GM18870 (cell line): Measurements from ENCODE around the gene PRSS38.

Experiments used
- ATAC-seq: cut with Tn5 transposase; IDR thresholded peaks from one replicate; pipeline ENCODE4 v1.9.1; 2021; ENCODE audit warnings: moderate library complexity; ENCODE audit not compliant: unreplicated experiment

PRSS38 gene

DNA sequence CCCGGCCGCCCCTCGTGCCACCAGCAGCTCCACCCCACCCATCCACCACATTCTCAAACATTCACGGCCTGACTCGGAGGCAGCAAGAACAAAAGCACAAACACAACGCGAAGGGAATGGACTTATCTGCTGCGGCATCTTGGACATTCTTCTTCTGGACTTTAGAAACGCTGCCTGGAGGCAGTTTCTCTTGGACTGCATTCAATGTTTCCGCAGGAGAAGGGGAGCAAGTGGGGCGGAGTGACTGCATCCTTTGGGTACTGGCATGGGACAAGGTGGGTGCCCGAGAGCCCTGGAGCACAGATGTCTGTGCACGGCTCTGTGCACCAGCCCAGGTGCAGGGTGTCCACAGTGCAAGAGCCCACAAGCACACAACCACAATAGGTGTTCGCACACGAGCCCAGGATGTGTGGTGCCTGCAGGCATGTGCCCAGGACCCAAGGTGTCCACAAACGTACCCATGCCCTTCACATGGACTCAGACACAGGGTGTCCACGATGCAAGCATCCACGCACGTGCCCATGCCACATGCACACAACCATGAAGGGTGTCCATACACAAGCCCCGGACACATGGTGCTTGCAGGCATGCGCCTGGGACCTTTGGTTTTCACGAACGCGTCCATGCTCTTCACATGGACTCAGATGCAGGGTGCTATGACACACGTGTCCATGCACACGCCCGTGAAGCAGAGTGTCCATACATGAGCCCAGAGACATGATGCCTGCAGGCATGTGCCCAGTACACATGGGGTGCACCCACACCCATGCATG lies 78.7 kb downstream of the PRSS38 start:
- ATAC-seq, result no peak

DNA sequence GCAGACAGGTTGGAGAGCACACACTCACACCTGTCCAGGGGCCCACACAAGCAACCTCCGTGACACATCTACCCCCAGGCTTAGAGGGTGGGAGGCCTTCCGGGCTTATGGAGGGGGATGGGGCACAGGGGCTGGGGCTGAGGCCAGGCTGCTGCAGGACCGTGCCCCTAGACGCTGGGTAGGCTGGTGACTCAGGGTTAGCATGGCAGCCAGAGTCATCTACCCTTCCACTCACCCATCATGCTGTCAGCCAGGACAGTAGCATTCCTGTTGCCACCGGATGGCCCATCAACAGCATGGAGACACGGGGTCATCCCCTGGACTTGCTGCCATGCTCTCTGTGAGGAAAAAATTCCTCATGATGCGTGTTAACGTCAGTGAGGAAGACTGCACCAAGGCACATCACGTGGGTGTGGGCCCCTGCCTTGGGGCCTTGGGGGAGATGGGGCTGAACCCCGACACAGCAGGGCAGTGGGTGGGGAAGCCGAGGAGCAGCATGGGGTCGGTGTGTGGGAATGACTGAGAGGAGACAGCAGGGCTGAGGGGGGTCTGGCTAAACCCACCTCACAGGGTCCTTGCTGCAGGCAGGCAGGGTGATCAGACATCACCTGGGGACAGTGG lies 79.5 kb downstream of the PRSS38 start:
- no peak for ATAC-seq
